ENCODE data around the gene ATP6V1C2.

GRCh38 chr2:10753156-10753555 lies 31.7 kb downstream of the ATP6V1C2 start:
- no peak for TF ChIP-seq CTCF (IDR thresholded peaks at IDR 0.05)
- no peak for TF ChIP-seq POLR2A (IDR thresholded peaks at IDR 0.05)
